ENCODE measurements around the gene IRF5. TPM values are rescaled to one million over a fixed set of nuclear protein-coding genes. Genes with fewer than 3 reads are reported as not detected.

Gene IRF5
- total and polyA plus RNA-seq, 4 donors: 4.3 to 6.2 (median 4.5) TPM

DNA sequence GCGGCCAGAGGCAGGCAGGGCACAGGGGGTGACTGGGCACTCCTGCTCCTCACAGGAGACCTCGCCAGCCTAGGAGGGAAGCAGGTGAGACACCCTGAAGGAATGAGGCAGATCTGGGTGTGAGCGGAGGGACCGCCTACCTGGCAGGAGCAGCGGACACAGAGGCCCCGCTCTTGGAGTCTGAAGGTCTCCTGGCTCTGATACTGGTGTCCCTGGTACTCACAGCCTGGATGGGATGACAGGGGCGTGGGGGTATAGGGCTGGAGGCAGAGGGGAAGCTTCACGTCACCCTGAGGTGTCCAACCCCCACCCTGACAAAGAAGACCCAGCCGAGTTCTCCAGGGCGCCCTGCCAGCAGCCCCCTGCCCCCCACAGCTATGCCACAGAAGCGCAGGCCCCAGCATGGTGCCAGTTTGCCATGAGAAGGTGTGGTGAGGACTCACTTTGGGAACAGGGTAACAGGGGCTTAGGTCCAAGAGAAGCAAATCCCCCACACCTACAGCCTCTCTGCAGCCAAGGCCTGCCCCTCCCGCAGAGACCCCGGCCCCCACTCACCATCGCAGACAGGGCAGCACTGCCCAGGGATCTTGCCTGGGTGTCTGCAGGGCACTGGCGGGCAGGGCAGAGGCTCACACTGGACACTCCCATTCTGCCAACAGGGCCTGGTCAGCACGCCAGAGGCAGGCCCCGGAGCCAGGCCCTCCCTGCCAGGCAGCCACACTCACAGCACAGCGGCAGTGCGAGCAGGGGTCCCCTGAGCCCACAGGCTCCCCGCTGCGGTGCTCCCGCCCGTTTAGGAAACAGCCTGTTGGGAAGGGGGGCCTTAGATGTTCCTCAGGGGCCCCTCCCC is 44.3 kb upstream of the IRF5 start:
- no peaks in the 10 kb centered on the region for H3K36me3 ChIP-seq (ENCODE audit: control insufficient read depth in 4 of 4, insufficient read depth in 3 of 4, low read depth in 1 of 4, low read length in 3 of 4)
- TF ChIP-seq, protein P1, sequence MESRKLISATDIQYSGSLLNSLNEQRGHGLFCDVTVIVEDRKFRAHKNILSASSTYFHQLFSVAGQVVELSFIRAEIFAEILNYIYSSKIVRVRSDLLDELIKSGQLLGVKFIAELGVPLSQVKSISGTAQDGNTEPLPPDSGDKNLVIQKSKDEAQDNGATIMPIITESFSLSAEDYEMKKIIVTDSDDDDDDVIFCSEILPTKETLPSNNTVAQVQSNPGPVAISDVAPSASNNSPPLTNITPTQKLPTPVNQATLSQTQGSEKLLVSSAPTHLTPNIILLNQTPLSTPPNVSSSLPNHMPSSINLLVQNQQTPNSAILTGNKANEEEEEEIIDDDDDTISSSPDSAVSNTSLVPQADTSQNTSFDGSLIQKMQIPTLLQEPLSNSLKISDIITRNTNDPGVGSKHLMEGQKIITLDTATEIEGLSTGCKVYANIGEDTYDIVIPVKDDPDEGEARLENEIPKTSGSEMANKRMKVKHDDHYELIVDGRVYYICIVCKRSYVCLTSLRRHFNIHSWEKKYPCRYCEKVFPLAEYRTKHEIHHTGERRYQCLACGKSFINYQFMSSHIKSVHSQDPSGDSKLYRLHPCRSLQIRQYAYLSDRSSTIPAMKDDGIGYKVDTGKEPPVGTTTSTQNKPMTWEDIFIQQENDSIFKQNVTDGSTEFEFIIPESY (IDR thresholded peaks at IDR 0.05): no peak
- TF ChIP-seq FOXA2 (IDR thresholded peaks at IDR 0.05) (no peak), FOXA1 (IDR thresholded peaks at IDR 0.05) (no peak), TAF1 (conservative IDR thresholded peaks at IDR 0.05) (no peak), NR2F2 (IDR thresholded peaks at IDR 0.05) (no peak), EGR1 (IDR thresholded peaks at IDR 0.05; ENCODE audit: low read depth in 2 of 2) (no peak), SP1 (IDR thresholded peaks at IDR 0.05) (no peak), RAD21 (IDR thresholded peaks at IDR 0.05) (no peak), RXRA (IDR thresholded peaks at IDR 0.05) (no peak), JUND (IDR thresholded peaks at IDR 0.05) (no peak), GABPA (IDR thresholded peaks at IDR 0.05 in 1 of 2, conservative IDR thresholded peaks at IDR 0.05 in 1 of 2) (no peak)
- TF ChIP-seq, protein P2, sequence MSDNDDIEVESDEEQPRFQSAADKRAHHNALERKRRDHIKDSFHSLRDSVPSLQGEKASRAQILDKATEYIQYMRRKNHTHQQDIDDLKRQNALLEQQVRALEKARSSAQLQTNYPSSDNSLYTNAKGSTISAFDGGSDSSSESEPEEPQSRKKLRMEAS (IDR thresholded peaks at IDR 0.05): no peak
- TF ChIP-seq, protein P3, sequence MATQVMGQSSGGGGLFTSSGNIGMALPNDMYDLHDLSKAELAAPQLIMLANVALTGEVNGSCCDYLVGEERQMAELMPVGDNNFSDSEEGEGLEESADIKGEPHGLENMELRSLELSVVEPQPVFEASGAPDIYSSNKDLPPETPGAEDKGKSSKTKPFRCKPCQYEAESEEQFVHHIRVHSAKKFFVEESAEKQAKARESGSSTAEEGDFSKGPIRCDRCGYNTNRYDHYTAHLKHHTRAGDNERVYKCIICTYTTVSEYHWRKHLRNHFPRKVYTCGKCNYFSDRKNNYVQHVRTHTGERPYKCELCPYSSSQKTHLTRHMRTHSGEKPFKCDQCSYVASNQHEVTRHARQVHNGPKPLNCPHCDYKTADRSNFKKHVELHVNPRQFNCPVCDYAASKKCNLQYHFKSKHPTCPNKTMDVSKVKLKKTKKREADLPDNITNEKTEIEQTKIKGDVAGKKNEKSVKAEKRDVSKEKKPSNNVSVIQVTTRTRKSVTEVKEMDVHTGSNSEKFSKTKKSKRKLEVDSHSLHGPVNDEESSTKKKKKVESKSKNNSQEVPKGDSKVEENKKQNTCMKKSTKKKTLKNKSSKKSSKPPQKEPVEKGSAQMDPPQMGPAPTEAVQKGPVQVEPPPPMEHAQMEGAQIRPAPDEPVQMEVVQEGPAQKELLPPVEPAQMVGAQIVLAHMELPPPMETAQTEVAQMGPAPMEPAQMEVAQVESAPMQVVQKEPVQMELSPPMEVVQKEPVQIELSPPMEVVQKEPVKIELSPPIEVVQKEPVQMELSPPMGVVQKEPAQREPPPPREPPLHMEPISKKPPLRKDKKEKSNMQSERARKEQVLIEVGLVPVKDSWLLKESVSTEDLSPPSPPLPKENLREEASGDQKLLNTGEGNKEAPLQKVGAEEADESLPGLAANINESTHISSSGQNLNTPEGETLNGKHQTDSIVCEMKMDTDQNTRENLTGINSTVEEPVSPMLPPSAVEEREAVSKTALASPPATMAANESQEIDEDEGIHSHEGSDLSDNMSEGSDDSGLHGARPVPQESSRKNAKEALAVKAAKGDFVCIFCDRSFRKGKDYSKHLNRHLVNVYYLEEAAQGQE (IDR thresholded peaks at IDR 0.05): no peak
- DNase-seq (ENCODE audit: low spot score): no peak
- H3K9ac ChIP-seq (ENCODE audit: low read depth in 1 of 2, low read length in 2 of 2): no peak overlapping the region
- no peaks in the 10 kb centered on the region for H3K9me3 ChIP-seq (ENCODE audit: control insufficient read depth in 4 of 4, low read length in 3 of 4)
- H3K27ac ChIP-seq (ENCODE audit: low read depth in 1 of 2, low read length in 2 of 2): no peak overlapping the region
- H3K27me3 ChIP-seq (ENCODE audit: control insufficient read depth in 4 of 4, insufficient read depth in 4 of 4, low read length in 3 of 4): no peaks in the 10 kb centered on the region
- WGBS: 88% methylated on average over 23 of the region's 23 CpGs
- no peak overlapping the region for H3K4me3 ChIP-seq (ENCODE audit: low read depth in 1 of 3, low read length in 3 of 3)
- H3K4me1 ChIP-seq (ENCODE audit: control insufficient read depth in 4 of 4, insufficient read depth in 4 of 4, low read length in 3 of 4): peaks cover 0 to 3% (median 1%) of the 10 kb centered on the region in 4 donors

DNA sequence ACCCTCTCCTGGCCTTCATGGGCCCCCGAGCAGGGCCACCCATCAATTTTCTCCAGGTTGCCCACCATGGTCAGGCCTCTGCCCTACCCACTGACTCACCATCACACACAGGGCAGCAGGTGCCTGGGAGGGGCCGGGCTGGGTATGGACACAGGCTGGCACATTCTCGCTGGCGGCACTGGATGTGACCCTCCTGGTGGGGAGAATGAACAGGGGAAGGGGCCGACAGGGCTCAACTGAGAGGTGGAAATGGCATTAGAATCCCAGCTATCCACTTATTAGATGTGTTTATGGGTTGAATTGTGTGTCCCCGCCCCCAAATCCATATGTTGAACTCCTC is 43.7 kb upstream of the IRF5 start:
- DNase-seq (ENCODE audit: low spot score): no peak
- H3K9me3 ChIP-seq (ENCODE audit: control insufficient read depth in 4 of 4, low read length in 3 of 4): no peaks in the 10 kb centered on the region
- H3K36me3 ChIP-seq (ENCODE audit: control insufficient read depth in 4 of 4, insufficient read depth in 3 of 4, low read depth in 1 of 4, low read length in 3 of 4): no peaks in the 10 kb centered on the region
- no peaks in the 10 kb centered on the region for H3K27me3 ChIP-seq (ENCODE audit: control insufficient read depth in 4 of 4, insufficient read depth in 4 of 4, low read length in 3 of 4)
- H3K27ac ChIP-seq (ENCODE audit: low read depth in 1 of 2, low read length in 2 of 2): no peak overlapping the region
- H3K9ac ChIP-seq (ENCODE audit: low read depth in 1 of 2, low read length in 2 of 2): no peak overlapping the region
- 96% methylated on average over 6 of the region's 6 CpGs for WGBS
- peaks cover 0 to 5% (median 3%) of the 10 kb centered on the region in 4 donors for H3K4me1 ChIP-seq (ENCODE audit: control insufficient read depth in 4 of 4, insufficient read depth in 4 of 4, low read length in 3 of 4)
- H3K4me3 ChIP-seq (ENCODE audit: low read depth in 1 of 3, low read length in 3 of 3): no peak overlapping the region
- no peak for TF ChIP-seq TAF1 (conservative IDR thresholded peaks at IDR 0.05)
- no peak for TF ChIP-seq RXRA (IDR thresholded peaks at IDR 0.05)
- no peak for TF ChIP-seq HNF4G (IDR thresholded peaks at IDR 0.05)
- TF ChIP-seq YY1 (IDR thresholded peaks at IDR 0.05): no peak
- TF ChIP-seq, protein P1 (IDR thresholded peaks at IDR 0.05): no peak
- TF ChIP-seq, protein P4, sequence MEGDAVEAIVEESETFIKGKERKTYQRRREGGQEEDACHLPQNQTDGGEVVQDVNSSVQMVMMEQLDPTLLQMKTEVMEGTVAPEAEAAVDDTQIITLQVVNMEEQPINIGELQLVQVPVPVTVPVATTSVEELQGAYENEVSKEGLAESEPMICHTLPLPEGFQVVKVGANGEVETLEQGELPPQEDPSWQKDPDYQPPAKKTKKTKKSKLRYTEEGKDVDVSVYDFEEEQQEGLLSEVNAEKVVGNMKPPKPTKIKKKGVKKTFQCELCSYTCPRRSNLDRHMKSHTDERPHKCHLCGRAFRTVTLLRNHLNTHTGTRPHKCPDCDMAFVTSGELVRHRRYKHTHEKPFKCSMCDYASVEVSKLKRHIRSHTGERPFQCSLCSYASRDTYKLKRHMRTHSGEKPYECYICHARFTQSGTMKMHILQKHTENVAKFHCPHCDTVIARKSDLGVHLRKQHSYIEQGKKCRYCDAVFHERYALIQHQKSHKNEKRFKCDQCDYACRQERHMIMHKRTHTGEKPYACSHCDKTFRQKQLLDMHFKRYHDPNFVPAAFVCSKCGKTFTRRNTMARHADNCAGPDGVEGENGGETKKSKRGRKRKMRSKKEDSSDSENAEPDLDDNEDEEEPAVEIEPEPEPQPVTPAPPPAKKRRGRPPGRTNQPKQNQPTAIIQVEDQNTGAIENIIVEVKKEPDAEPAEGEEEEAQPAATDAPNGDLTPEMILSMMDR (IDR thresholded peaks at IDR 0.05; ENCODE audit: low read depth, low read length, missing input control): no peak
- no peak for TF ChIP-seq NR2F2 (IDR thresholded peaks at IDR 0.05)
- no peak for TF ChIP-seq JUND (IDR thresholded peaks at IDR 0.05)
- TF ChIP-seq FOXA2 (IDR thresholded peaks at IDR 0.05): no peak
- TF ChIP-seq FOXA1 (IDR thresholded peaks at IDR 0.05): no peak

All from liver (tissue), 9 donors.